ENCODE results near the gene LHPP.
"Not testable (repeated sequence)": the region's sequence is repeated elsewhere in the genome, so short reads cannot be mapped to it uniquely, and the experiment has no call there.

The LHPP gene, protein sequence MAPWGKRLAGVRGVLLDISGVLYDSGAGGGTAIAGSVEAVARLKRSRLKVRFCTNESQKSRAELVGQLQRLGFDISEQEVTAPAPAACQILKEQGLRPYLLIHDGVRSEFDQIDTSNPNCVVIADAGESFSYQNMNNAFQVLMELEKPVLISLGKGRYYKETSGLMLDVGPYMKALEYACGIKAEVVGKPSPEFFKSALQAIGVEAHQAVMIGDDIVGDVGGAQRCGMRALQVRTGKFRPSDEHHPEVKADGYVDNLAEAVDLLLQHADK

DNA sequence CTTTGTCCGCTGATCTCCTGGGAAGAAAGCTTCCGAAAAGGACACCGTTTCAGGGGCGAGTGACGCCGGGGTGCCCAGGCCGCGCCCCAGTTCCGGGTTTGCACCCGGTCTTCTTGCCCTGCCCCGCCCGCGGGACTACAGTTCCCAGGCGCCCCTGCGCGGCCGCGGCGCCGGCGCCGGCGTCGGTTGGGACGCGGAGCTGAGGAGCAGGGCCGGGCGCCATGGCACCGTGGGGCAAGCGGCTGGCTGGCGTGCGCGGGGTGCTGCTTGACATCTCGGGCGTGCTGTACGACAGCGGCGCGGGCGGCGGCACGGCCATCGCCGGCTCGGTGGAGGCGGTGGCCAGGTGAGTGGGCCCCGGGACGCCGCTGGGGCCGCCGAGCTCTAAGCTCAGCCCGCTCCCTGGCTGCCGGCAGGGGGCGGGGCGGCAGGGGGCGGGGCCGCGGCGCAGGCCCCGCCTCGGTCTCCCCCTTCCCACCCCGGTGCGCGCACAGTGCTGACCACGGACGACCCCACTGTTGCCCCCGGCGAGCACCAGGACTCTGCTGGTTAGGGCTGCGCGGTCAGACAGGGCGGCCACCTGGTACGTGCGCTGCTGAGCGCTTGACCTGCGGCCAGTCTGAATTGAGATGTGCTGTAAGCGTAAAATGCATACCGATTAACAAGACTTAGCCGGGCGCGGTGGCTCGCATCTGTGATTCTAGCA lies at the start of gene LHPP:
TSS of gene LHPP (plus strand) at position 182 of the 706 bp plus-strand sequence. CDS start at position 222, 40 bp downstream.
- peak; percentile 61 for DNase-seq

DNA sequence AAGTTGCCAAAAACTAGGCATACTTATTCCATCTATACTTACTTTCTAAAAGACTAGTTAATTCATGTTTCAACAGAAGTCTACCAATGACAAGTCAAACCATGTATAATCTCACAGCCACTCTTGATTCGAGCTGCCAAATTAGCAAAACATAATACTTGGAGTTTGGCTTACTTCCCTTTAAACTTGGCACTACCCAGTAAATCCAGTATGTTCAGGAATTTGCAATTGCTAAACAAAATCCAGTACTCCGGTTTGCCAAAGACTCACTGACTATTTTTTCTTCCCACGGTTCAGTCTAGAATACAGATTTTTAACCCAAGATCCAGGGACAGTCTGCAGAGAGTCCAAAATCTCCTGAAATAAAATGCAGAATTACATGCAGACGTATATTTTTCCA lies 47.5 kb upstream of the LHPP start:
- no peak for DNase-seq

DNA sequence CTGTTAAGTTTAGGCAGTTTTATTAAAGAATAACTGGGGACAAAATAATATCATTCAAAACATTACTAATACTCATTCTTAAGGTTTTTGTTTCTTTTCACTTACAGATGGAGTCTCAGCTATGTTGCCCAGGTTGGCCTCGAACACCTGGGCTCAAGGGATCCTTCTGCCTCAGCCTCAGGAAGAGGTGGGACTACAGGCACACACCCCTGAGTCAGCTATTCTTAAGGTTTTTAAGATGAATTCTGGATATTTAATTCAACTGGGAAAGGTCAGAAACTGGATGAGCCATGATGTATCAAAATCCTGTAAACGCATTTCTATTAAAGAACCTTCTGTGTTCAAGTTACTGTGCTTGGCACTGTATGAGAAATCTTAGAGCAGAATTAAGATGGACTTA lies 46.4 kb upstream of the LHPP start:
- no peak for DNase-seq

DNA sequence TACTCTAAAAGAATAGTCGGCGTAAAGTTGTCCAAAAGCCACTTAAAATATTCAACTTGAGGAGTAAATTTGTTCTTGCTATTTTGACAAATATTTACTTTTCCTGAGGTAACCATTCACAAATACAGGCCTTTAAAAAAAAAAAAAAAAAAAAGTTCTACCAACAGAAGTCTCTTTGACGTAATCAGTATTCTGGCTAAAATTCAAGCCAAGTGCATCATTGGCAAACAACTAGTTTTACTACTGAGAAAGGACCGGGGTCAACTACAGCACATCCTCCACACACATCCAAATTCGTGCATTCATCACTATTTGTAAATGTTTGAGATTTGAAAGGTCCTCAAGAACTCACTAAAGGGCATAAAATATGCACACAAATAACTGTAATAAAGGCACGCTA lies 44.9 kb upstream of the LHPP start:
- DNase-seq, result no peak

DNA sequence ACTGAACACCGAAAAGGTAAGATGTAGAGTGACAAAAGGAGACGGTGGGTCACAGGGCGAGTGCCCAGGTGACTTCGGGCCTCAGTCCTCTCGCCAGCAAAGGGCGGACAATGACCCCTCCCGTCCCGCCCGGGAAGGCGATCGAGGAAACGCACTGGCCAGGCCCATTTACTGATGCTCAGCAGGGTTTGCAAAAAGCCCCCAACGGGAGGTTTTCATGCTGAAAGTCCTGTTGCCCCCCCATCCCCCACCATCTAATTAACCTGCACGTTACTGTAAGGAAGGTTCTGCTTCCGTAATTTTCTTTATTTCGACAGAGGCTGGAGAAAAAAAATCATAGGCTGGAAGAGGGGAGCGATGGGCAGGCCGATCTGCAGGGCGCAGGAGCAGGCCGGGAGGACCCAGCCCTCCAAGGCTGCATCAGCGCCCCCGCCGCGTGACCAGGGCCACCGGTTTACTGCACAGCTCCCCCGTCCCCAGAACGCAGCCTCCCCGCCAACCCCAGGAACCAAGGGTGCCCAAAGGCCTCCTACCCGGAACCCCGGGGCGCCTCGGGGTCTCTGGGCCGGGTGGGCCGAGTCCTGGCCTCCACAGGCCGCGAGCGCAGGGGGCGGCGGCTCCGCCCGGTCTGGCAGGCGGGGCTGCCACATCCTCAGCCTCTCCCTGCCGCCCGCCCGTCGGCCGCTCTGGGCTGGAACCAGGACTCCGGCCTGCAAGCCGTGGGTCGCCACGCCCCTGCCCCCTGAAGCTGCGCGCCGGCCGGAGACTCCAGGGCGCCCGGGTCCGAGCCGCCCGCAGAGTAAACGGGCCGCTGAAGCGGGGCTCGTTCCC lies 43.5 kb upstream of the LHPP start:
- DNase-seq, result peak; percentile 24

DNA sequence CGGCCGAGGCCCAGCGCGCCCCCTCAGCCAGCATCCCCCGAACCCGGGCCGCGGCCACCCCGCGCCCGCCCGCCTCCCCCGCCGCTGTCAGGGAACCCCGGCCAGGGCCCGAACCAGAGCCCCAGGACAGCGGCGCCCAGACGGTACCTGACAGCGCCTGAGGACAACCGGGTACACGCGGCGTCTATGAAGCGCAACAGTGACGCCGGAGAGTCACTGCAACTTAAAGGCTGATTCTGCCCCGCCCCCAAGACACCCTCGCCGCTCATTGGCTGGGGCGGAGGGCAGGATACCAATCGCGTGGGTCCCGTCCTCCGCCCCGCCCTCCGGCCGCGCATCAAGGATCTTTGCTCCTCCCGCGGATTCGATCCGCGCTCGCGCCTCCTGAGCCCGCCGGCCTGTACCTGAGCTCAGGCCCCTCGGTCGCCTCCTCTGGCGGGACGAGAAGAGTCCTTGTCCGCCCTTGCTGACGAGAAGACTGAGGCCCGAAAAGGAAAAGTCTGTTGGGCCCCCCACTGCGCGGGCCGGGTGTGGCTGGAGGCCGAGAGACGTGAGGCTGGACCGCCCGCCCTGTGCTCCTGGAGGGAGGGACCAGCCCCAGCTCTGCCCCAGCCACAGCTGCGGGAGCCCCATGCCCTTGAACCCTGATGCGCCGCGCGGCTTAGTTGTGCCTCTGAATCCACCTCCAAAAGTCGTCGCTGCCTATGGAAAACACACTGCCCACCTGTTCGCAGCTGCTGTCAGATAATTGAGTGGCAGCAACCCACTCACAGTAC lies 42.7 kb upstream of the LHPP start, which contains the start of gene OAT:
TSS of gene OAT (minus strand) at position 198 of the 776 bp plus-strand sequence. CDS start 6,752 bp downstream, outside the sequence.
- peak; percentile 95 for DNase-seq

DNA sequence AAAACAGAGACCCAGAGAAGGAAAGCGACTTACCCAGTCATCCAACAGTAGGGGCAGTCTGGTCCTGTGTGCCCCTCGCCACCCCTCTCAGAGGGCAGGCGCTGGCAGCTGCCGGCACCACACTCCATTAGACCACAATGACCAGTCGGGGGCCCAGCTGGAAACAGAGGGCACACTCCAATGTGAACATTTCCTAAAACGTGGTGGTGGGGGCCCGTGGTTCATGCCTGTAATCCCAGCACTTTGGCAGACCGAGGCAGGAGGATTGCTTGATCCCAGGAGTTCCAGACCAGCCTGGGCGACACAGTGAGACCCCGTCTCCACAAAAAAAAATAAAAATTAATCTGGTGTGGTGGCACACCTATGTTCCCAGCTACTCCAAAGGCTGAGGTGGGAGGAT lies 42.0 kb upstream of the LHPP start:
- no peak for DNase-seq

DNA sequence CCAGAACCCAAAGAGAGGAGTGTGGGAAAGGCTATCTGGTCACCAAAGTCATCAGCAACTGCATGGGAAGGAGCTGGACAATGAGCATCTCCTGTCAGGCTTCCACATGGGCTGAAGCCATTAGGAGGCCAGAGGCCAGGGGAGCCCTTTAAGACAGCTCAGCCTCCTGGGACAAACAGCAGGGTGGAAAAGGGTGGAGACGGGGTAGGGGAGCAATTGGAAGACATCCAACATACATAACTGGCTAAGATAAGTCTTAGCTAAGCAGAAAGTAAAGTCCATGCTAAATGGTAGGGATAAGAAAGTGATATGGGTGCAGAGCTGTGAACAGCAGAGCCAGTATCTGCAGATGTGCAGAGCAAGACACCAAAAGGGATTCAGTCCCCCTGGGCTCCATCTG lies 41.4 kb upstream of the LHPP start:
- no peak for DNase-seq

DNA sequence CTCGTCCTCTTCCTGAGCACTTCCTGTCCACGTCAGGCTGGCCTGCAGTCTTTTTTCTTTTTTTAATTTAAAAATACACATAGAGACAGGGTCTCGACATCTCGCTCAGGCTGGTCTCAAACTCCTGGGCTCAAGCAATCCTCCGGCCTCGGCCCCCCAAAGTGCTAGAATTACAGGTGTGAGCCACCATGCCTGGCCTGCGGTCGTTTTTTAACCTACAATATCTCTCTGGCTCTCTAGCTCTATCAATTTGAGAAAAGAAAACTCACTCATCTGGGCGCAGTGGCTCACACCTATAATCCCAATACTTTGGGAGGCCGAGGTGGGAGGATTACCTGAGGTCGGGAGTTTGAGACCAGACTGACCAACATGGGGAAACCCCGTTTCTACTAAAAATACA lies 38.9 kb upstream of the LHPP start:
- DNase-seq, result no peak

DNA sequence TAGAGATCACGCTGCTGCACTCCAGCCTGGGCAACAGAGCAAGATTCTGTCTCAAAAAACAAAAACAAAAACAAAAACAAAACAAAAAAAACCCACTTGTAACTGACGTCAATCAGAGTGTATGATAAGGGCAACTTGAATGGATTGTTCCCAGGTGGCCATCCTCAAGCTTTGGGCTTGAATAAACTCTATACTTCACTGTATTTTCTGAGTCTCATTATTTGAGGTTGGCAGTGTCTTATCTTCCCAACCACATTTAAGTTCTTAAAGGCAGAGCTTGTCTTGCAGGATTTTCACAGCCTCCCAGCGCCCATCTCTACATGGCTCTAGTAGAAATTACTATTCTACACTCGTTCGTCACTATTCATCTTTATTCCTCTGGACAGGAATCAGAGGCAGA lies 37.8 kb upstream of the LHPP start:
- DNase-seq, result no peak

DNA sequence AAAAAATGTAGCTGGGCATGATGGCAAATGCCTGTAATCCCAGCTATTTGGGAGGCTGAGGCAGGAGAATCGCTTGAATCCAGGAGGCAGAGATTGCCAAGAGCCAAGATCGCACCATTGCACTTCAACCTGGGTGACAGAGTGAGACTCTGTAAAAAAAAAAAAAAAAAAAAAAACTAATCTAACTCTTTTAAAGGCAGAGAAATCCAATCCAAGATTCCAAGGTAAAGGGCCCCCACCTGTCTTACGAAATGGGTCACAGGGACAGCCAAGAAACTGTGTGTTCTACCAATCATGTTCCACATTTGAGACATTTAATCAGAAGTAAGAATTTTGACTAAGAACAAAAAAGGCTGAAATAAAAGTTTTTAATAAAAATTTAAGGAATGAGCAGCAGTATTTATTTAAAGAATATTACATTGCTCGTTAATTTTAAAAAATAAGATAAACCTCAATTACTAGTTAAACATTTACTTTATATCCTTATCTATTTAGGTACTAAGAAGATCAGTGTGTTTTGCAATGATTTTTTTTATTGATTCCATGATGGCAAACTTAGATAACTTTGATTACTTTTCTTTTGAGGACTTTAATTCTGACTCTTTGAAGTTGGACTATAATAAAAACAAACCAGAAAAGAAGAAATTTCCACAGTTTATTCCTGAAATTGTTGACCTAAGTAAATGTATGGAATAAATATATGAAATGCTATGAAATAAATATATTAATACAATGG lies 36.2 kb upstream of the LHPP start:
- no peak for DNase-seq

DNA sequence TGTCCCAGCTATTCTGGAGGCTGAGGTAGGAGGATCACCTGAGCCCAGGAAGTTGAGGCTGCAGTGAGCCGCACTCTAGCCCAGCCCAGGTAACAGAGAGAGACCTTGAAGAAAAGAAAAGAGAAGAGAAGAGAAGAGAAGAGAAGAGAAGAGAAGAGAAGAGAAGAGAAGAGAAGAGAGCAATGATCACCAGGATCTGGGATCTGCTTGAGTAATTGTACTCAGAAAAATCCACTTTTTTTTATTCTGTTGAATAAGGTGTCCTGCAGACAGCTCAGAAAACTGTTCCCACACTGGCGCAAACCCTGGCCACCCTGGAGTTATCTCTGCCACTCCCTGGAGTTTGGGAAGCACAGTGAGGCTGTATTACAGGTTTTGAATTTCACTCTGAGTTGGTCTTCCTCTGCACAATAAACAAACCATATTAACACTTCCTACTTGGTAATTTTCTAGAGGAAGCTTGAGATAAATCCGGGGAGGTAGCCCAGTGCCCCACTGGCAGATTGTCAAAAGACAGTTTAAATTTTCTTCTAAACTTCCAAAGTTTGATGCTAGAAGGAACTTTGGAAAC lies 33.3 kb upstream of the LHPP start:
- no peak for DNase-seq

DNA sequence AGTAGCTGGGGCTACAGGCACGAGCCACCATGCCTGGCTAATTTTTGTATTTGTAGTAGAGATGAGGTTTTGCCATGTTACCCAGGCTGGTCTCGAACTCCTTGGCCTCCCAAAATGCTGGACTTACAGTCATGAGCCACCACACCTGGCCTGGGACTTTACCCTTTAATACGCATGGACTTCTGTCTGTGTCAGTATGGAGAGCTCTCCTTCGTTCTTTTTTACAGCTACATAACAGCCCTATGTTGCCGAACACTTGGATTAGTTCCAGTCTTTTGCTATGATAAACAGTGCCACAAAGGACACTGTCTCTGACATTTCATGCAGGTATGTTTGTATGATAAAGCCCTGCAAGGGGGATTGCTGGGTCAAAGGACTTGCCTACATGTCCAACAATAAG lies 32.0 kb upstream of the LHPP start:
- no peak for DNase-seq

DNA sequence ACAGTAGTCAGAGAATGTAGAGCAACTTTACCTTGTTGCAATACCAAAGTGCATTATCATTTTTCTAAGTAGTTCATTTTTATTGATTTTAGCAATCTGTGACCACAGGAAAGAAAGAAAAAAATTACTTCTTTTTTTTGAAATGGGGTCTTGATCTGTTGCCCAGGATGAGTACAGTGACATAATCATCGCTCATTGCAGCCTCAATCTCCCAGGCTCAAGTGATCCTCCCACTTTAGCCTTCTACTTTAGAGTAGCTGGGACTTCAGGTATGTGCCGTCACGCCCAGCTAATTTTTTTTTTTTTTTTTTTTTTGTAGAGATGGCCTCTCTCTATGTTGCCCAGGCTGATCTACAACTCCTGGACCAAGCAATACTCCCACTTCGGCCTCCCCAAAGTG lies 31.5 kb upstream of the LHPP start:
- DNase-seq, result no peak

DNA sequence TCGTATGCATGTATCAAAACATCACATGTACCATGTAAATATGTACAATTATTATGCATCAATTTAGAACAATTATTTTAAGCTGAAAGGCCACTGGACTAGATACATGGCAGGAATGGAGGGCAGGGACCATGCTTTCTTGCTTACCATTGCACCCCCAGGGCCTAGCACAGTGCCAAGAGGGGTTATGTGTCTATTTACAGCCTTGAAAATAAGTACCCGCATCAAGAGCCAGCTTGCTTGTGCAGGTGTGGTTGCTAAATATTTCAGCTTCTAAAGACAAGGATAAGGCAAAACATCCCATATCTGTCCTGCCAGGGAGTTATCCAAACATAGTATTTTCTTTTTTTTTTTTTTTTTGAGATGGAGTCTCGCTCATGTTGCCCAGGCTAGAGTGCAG lies 28.2 kb upstream of the LHPP start:
- DNase-seq, result no peak

DNA sequence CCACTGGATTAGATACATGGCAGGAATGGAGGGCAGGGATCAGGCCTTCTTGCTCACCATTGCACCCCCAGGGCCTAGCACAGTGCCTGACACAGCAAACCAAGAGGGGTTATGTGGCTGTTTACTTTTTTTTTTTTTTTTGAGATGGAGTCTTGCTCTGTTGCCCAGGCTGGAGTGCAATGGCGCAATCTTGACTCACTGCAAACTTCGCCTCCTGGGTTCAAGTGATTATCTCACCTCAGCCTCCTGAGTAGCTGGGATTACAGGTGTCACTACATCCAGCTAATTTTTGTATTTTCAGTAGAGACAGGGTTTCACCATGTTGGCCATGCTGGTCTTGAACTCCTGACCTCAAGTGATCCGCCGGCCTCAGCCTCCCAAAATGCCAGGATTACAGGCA lies 25.9 kb upstream of the LHPP start:
- DNase-seq, result not testable (repeated sequence)

DNA sequence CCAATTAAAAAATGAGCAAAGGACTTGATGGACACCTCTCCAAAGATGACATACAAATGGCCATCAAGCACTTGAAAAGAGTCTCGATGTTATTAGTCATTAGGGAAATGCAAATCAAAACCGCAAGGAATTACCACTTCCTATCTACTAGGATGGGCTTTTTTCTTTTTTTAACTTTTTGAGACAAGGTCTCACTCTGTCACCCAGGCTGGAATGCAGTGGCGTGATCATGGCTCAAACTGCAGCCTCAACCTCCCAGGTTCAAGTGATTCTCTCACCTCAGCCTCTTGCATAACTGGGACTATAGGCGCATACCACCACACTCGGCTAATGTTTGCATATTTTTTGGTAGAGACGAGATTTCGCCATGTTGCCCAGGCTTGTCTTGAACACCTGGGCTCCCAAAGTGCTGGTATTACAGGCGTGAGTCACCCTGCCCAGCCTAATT lies 25.4 kb upstream of the LHPP start:
- no peak for DNase-seq

DNA sequence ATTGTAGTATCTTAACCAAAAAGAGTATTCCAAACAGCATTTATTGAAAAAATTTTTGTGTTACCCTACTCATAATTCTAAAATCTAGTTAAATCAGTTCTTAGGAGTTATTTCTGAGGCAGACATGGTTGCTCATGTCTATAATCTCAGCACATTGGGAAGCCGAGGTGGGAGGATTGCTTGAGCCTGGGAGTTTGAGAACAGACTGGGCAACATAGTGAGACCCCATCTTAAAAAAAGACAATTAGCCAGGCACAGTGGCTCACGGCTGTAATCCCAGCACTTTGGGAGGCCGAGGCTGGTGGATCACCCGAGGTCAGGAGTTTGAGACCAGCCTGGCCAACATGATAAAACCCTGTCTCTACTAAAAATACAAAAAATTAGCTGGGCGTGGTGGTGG lies 19.9 kb upstream of the LHPP start:
- DNase-seq, result not testable (repeated sequence)

DNA sequence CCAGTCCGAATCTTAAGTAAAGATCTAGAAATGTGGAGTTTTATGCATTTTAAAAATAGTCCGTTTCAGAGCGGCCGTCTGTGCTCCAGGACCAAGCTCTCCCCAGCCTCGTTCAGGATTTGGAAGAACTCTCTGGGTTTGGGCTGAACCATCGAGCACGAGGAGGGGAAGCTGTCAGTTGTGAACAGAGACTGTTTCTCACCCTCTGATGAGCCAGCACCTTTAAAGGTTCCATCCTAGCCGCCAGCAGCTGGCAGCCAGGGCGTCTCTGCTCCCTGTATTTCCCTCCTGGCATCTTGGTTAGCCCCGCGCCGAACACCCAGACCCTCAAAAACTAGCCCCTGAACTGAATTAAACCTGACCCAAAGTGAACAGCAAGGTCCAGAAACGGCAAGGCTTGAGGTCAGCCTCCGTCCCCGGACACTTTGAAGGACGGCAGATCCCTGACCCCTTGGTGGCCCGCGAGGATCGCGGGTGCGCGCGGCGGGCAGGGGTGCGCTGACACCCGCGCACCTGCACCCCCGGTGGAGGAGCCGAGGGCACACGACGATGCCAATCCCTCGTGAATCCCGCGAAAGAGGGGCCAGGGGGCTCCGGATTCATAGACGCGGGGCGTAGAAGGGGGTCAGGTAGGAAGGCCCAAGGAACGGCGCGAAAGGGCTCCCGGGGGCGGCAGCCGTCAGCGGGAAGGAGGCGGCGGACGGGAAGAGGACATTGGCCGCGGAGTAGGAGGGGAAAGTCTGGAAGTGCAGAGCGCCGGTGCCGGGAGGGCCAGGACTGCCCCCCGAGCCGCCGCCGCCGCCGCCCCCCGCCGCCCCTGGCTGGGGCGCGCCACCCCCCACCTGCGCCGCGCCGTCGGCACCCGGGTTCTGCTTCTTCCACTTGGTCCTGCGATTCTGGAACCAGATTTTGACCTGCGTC lies 14.5 kb upstream of the LHPP start:
- DNase-seq, result no peak

DNA sequence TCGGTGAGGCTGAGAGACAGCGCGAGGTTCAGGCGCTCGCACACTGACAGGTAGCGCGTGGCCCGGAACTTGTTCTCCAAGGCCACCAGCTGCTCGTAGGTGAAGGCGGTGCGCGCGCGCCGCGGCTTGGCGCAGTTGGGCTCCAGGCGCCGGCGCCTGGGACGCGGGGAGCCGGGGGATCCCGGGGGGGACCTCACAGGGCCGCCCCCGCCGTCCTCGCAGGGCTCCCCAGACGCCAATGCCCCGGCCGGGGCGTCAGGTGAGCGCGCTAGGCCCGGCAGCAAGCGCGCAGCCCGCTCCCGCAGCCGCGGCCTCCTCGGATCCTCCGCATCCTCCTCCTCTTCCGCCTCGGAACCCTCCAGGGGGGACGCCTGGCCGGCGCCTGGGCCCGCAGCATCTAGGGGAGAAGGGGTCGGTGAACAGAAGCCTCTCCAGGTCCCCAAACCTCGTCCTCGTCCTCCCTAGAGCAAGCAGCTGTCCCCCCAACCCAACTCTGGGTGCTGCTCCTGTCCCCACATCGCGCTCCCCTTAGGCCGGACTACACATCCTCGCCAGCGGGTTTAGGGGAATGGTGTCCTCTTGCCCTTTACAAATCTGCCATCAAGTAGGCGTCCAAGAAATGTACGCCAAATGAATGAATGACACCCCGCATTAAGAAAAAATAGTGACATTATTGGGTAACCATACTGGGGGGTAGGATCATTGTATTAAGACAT lies 13.7 kb upstream of the LHPP start:
- no peak for DNase-seq
